ENCODE results near the gene GIT2.
A peak's percentile ranks its signal among the peaks of the same experiment; 100 is the strongest.
"Not testable (repeated sequence)": the region's sequence is repeated elsewhere in the genome, so short reads cannot be mapped to it uniquely, and the experiment has no call there.

GIT2 gene, protein sequence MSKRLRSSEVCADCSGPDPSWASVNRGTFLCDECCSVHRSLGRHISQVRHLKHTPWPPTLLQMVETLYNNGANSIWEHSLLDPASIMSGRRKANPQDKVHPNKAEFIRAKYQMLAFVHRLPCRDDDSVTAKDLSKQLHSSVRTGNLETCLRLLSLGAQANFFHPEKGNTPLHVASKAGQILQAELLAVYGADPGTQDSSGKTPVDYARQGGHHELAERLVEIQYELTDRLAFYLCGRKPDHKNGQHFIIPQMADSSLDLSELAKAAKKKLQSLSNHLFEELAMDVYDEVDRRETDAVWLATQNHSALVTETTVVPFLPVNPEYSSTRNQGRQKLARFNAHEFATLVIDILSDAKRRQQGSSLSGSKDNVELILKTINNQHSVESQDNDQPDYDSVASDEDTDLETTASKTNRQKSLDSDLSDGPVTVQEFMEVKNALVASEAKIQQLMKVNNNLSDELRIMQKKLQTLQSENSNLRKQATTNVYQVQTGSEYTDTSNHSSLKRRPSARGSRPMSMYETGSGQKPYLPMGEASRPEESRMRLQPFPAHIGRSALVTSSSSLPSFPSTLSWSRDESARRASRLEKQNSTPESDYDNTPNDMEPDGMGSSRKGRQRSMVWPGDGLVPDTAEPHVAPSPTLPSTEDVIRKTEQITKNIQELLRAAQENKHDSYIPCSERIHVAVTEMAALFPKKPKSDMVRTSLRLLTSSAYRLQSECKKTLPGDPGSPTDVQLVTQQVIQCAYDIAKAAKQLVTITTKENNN

DNA sequence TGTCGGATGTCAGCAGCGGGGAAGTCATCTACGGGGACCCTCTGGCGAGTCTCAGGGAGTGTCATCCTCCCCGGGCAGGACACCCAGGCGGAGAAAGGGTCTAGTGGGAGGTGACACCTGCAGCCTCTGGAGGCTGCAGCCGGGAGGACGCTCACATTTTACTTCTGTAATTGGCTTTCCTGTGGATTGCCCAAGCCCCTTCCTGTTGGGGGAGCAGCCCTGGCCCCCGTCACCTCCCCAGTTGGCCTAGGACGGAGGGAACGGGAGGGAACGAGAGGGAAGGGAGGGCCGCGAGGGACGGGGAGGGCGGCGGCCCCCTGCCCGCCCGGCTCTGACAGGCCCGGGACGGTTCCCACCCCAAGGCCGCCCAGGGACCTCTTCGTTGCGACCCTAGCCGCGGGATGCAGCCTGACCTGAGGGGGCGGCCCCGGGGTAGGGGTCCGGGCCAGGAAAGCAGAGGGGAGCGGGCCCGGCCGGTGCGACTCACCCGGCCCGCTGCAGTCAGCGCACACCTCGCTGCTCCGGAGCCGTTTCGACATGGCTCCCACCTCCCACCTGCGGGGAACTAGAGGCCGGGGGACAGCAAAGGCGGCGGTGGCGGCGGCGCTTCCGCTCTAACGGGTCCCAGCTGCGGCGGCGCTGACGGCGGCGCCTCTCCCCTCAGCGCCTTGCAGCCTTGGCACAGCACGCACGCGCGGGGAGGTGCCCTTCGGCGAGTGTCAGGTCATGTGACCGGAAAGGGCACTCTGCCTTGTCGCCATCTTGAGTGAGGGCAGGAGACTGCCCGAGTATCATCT, at the start of gene GIT2:
Gene GIT2 (minus strand): TSS at position 683 of the 797 bp plus-strand sequence. CDS start 144 bp downstream, at position 539.
- peak; percentile 82 for DNase-seq (ENCODE audit: low read depth, low spot score)

DNA sequence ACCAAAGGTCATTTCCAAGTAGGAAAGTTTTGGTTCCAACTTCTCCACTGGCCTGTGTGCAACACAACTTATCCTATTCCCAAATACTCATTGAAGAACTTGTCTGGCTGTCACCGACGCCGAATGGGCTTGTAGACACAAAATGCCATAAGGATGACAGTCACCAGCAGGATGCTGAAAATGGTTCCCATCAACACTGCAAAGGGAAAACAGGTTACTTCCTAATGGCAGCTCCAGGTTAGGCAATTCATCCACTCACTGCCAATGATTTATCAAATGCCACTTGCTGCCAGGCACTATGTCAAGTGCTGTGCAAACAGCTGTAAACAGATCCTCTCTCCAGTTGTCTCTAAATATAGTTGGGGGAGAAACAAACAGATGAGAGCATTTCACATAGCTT, 46.1 kb upstream of the GIT2 start:
- DNase-seq (ENCODE audit: low read depth, low spot score): no peak

DNA sequence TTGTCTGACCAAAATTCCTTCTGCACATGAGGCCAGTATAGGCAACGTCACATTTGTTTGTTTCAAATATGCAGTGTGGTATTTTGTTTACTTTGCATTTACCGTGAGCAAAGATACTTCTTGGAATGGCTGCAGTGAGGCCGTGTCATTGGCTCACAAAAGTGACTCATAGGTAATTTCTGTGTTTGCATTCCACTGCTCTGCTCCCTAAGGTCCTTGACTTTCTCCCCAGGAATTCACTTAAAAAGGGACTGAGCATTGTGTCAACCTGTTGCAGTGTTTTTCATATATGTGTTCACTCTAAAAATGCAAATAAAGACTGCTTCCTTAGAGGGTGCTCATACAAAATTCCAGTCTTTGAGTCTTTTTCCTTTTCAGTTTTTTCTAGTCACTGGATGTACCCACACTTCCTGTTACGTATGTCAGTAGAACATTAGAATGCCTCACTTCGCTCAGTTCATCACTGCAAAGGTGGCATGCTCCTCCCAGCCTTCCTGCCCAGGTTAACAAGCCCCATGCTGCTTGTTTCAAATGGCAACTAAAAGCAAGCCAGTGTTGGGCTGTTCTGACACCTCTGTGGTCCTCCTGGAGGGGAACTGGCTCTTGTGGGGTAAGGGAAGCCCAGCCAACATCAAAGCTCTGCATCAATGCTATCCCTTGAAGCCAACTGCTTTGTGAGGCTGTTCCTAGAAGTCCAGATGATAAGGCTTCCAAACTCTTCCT, 43.1 kb upstream of the GIT2 start:
- no peak for DNase-seq (ENCODE audit: low read depth, low spot score)

DNA sequence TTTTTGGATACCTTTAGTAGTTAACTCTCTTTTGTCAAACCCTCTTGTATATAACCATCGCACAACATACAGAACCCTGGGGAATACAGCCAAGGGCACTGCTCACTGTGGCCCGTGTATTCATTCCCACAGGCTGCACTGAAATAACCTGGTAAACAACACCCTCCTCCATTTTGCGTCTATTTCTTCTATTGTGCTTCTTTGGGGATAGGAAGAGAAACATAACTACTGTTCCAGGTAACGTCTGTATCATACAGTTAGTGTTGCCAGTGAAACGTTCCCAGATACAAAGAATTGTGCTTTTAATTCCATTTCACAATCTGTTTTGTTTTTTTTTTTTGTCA, 42.5 kb upstream of the GIT2 start:
- DNase-seq (ENCODE audit: low read depth, low spot score): no peak

DNA sequence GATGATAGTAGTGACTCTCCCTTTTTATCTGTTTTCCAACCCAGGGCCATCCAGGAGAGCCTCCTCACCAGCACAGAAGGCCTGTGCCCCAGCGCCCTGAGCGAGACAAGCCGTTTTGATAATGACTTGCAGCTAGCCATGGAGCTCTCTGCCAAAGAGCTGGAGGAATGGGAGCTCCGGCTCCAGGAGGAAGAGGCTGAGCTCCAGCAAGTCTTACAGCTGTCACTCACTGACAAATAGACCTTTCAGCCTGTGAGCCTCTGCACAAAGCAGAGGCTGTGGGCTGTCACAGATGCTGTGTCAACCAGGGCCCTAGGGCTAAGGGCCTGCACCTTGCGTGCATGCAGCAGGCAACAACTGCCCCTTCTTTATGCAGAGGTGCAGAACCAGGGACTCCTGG, 41.1 kb upstream of the GIT2 start:
- DNase-seq (ENCODE audit: low read depth, low spot score): no peak

DNA sequence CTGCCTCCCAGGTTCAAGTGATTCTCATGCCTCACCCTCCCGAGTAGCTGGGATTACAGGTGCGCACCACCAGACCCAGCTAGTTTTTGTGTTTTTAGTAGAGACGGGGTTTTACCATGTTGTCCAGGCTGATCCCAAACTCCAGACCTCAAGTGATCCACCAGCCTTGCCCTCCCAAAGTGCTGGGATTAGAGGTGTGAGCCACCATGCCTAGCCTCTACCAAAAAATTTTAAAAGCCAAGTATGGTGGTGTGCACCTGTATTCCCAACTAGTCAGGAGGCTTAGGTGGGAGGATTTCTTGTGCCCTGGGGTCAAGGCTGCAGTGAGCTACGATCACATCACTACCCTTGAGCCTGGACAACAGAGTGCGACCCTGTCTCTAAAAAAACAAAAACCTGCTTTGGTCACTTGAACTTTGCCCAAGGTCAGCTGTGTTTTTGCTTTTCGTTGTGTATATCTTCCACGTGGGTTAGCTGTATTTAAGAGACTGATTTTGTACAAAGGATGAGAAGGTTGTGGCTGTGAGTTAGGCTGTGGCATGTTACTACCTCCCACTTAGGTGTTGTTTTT, 39.5 kb upstream of the GIT2 start:
- no peak for DNase-seq (ENCODE audit: low read depth, low spot score)

DNA sequence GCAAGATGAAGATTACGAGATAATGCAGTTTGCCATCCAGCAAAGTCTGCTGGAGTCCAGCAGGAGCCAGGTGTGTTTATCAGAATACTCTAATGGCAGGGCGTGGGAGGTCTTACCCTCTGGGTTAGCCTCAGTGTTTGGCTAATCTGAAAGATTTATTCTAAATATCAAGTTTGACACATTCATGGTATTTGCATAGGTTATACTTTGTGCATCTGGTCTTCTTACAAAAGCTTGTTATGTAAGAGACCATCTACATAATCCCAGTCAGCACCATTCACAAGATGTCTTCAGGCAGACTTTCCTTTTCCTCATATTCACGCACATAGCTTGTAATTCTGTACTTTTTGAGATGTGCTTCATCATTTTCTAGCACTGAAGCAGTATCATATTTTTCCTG, 37.7 kb upstream of the GIT2 start:
- no peak for DNase-seq (ENCODE audit: low read depth, low spot score)

DNA sequence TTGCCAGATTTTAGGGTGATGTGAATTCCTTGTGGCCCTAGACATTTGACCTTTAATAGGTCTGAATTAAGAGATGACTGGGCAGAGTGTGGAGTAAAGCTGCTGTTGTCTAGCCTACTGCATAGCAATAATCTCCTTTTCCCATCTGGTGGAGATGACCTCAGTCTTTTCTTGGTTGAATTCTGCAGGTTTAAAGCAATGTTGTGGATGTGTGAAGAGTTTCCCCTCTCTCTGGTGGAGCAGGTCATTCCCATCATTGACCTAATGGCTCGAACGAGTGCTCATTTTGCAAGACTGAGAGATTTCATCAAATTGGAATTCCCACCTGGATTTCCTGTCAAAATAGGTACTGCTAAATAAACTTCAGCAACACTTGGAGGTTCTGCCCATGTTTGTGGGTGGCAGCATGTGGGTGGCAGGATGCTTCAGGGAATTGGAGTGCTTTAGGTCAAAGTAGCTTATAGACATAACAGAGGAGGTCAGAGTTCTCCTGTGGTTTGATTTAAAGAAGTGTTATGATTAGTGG, 33.2 kb upstream of the GIT2 start:
- no peak for DNase-seq (ENCODE audit: low read depth, low spot score)

DNA sequence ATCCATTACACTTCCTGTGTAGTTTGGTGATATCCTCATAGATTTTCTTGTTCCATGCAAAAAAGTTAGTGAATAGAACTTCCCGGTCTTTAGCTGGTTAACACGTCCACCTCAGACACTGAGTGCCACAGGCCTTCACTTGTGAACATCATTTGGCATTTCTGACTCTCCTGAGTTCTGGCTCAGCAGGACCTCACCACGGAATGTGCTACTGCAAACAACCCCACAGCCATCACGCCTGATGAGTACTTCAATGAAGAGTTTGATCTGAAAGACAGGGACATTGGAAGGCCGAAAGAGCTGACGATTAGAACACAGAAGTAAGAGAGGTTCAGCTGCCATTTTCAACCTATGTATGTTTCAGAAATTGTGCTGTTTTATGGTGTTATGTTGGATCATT, 32.2 kb upstream of the GIT2 start:
- DNase-seq (ENCODE audit: low read depth, low spot score): no peak

DNA sequence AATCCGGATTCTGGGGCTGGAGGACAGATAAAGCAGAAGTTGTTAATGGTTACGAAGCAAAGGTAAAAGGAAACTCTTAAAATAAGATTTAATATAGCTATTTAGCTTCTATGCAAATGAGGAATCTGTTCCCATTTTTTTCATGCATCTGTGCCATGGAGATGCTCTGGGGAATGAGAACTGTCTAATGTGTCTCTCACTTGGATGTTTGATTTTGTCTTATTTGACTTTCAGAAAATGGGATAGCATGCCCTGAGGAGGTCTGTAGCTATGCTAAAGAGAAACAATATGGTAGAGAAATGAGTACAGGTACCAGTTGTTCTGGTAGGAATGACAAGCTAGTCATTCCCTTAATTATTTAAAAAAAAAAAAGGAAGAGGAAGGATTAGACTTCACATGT, 27.9 kb upstream of the GIT2 start:
- DNase-seq (ENCODE audit: low read depth, low spot score): no peak

DNA sequence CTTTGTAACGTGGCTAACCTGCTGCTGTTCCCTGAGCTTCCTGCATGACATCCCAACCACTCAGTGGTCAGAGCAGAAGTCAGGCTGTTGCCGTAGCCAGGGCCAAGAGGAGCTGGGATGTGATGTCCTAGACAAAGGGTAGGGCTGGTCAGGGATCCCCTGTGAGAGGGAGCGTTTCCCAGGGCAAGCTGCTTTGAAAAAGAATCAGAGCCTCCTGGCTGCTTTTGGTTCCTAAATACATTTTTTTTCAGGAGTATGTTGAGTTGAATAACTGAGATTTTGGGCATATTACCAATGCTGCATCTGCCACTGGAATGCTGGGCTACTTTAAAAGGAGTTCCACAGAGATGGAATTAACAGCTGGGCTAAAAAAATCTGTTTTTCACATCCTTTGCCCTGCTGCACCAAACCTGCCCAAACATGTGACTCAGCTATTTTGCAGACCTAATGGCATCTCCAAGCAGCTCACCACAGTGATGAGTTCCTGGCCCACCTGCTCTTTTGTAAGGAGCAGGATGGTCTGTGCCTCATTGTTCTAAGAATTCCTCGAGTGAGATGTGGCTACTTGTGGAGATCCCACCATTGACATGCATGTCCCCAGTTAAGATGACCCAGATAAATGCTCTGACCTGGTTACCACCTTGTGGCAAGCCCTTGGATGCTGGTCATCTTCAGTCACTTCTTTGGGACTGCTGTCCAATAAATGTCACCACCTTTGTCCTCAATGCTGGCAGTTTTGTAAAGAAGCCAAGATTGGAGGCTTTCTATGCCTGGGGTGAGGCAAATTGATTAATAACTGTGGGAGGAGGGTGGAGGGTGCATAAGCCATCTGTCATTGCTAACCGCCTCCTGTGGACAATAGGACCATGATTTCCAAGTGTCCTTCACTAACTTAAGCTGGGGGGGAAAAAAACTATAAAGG, 27.2 kb upstream of the GIT2 start:
- no peak for DNase-seq (ENCODE audit: low read depth, low spot score)

DNA sequence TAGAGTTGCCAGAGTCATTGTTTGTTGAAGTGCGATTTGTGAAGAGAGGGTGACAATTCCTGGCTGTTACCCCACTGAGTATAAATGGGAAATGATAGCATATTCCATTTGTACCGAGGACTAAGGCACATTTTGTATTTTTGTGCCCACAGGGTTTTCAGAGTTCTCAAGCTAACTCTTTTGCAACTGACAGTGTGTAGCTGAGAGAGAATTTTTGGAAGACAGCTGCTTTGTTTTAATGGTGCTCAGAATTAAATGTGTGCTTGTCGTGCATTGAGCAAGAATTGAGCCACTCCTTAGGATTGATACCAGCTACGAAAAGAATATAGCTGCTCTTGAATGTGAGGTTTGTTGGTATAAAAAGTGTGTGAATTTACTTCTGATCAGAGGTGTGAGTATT, 24.8 kb upstream of the GIT2 start:
- DNase-seq (ENCODE audit: low read depth, low spot score): no peak

DNA sequence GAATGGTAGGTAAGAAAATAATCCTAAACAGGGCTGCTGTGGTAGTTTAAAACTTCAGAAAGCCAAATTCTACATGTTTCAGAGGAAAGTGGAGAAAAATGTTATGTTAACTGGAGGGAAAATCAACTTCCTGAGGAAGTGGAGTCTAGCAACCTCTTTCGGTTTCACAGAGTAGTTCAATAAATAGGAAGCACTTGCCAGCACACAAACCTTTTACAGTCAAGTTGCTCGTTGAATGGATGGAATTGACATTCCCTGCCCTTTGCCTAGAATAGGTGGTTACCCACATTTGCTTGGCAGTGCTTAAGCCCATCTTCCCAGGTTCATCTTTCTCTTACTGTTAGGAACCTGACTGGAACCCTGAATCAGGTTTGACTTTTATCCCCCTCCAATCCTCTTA, 19.0 kb upstream of the GIT2 start:
- no peak for DNase-seq (ENCODE audit: low read depth, low spot score)

DNA sequence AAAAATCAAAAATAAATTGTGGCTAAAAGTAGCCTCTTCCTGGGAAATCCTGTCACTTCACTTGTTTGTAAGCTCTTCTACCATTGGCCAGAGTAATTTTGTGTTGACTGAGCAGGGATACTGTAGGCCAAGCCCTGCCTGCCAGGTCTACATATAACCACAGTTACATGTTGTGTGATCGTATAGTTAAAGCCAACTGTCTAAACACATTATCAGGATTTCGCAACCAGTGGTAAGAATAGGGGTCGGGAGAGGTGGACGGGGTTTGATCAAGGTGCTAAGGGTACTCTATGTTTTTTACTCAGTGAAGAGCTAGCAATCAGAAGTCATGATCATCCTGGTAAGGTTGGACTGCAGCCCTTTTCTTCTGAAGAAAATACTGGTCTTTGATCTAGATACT, 16.5 kb upstream of the GIT2 start:
- no peak for DNase-seq (ENCODE audit: low read depth, low spot score)

DNA sequence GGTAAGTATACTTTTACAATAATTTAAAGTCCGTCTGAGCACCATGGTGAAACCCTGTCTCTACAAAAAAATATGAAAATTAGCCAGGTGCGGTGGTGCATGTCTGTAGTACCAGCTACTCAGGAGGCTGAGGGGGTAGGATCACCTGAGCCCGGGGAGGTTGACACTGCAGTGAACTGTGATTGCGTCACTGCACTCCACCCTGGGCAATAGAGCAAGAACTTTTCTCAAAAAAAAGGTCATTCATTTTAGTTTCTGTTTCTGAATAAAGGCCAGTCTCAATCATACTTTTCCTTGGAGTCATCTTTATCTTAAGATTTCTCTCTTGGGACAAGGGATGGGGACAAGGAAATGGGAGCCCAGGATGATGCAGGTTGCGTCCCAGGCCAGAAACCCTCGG, 16.0 kb upstream of the GIT2 start:
- DNase-seq (ENCODE audit: low read depth, low spot score): no peak

DNA sequence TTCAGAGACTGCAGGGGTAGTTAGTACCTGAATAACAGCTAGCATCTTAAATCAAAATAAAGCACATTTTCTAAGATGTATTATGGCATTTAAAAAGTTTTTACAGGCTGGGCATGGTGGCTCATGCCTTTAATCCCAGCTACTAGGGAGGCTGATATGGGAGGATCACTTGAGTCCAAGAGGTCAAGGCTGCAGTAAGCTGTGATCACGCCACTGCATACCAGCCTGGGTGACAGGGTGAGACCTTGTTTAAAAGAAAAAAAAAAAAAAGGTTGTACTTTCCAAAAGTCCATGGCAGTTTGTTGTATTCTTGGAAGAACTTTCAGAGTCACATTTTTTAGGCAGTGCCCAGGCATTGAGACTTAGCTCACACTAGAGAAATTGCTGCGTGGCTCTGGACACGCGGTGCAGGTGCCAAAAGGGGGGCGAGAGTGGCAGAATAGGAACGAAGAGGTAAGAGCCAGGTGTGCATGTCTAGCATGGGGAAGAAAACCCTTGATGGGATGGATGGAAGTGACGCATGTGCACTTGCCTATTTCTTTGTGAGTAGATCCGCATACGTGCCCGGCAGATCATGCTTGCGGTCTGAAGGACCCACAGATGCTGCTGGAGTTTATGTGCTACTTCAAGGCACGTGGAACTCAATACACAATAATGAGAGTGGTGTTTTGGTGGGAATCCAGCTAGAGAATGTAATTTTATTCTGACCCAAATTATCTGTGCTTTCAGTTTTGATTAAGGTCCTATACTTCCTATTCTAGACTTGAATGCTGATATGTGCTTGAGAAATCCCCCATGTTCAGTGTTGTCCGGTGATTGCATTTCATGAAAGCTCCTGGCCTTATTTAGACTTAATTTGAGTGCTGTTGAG, 14.9 kb upstream of the GIT2 start:
- DNase-seq (ENCODE audit: low read depth, low spot score): no peak

DNA sequence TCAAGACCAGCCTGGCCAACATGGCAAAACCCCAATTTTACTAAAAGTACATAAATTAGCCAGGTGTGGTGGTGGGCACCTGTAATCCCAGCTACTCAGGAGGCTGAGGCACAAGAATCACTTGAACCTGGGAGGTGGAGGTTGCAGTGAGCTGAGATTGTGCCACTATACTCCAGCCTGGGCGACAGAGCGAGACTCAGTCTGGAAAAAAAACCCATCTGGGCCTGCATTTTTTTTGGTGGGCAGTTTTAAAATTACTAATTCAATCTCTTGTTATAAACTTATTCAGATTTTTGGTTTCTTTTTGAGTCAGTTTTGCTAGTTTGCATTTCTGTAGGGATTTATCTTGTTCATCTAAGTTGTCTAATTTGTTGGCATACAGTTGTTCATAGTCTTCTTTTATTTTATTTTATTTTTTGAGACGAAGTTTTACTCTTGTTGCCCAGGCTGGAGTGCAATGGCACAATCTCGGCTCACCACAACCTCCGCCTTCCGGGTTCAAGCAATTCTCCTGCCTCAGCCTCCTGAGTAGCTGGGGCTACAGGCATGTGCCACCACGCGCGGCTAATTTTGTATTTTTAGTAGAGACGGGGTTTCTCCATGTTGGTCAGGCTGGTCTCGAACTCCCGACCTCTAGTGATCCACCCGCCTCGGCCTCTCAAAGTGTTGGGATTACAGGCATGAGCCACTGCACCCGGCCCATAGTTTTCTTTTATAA, 12.7 kb upstream of the GIT2 start:
- not testable (repeated sequence) for DNase-seq (ENCODE audit: low read depth, low spot score)

DNA sequence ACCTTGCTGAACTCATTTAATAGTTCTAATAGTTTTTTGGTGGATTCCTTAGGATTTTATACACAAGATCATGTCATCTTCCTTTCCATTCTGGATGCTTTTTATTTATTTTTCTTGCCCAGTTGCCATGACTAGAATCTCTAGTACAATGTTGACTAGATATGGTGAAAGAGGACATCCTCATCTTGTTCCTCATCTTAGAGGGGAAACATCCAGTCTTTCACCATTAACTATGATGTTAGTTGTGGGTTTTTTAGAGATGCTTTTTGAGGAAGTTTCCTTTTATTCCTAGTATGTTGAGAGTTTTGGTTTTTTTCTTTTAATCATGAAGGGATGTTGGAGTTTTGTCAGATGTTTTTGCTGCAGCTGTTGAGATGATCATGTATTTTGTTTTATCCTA, 11.7 kb upstream of the GIT2 start:
- no peak for DNase-seq (ENCODE audit: low read depth, low spot score)
